ENCODE measurements around the gene ZNRF1. TPM values are rescaled to one million over a fixed set of nuclear protein-coding genes. Genes with fewer than 3 reads are reported as not detected.

ZNRF1 gene
- total RNA-seq, 1 donor from 2014 or later: 10.8 TPM

DNA sequence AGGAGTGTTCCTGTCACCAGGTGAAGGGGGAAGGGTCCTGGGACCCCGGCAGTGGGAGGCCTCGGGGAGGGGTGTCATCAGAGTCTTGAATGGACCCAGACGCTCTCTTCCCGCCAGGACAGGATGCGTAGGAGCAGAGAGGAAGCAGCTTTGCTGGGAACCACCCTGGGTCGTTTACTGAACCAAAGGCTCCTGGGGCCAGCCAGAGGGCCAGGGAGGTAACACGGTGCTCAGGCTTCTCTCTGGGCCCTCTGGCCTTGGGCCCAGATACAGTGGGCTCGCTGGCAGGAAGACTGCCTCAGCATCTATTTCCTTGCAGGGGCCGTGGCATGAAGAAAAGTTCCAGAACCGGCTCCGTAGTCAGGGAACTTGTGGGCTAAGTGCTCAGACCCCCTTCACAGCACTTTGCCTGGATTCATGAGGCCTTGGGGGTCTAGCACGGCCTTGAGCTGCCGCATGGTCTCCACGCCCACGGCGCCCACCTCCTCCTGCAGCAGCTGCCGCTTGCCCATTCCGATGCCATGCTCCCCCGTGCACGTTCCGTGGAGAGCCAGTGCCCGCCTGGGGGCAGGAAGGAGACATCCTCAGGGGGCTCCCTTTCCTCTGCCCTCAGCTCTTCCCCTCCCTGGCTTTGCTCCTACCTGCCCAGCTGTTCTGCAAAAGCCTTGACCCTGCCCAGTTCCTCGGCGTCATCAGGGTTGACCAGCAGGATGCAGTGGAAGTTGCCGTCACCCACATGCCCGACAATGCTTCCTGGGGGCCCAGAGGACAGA is 113.3 kb downstream of the ZNRF1 start:
- TF ChIP-seq CTCF (IDR thresholded peaks at IDR 0.05; ENCODE audit: insufficient read depth, low read length, severe bottlenecking): no peak
- Histone ChIP-seq H3K36me3 (ENCODE audit: control insufficient read depth, insufficient read depth, low read length) (no peaks in the 10 kb centered on the region), H3K4me3 (ENCODE audit: low read depth, low read length) (no peak overlapping the region), H3K27me3 (ENCODE audit: control insufficient read depth, insufficient read depth, low read length) (no peaks in the 10 kb centered on the region)
- DNase-seq (ENCODE audit: low read depth) (no peak), FAIRE-seq (no peak)

DNA sequence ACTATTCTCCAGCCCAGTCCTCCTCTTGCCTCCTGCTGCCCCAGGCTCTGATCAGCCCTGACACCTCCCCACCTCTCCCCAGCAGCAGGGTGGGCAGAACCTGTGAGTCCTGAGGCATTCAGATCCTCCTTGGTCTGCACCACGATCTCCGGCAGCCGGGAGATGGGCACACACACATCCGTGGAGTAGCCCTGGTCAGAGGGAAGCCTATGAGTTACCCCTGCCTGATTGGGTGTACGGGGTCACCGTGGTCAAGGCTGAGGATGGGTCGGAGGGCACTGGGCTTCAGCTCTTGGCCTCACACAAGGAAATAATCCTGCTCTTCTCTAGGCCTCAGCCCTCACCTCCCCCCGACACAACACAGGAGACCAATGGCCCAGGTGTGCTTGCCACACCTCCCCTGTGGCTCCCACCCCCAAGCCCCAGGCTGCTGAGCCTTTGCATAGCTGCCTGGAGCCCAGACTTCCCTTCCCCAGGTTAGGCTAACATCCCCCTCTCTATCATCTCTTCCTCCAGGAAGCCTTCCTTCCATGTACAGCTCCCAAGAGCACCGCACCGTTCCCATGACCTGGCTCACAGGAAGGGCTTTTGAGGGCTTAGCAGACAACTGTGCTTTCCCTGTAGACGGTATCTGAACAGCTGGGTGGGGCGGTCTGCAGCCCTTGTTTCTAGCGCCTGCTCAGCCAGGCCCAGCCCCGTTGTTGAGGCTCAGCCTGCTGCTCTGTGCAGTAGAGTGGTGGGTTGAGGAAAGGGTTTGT is 114.1 kb downstream of the ZNRF1 start:
- no peaks in the 10 kb centered on the region for H3K36me3 ChIP-seq (ENCODE audit: control insufficient read depth, insufficient read depth, low read length)
- TF ChIP-seq CTCF (IDR thresholded peaks at IDR 0.05; ENCODE audit: insufficient read depth, low read length, severe bottlenecking): no peak
- no peak for FAIRE-seq
- no peak for DNase-seq (ENCODE audit: low read depth)
- H3K4me3 ChIP-seq (ENCODE audit: low read depth, low read length): no peak overlapping the region
- no peaks in the 10 kb centered on the region for H3K27me3 ChIP-seq (ENCODE audit: control insufficient read depth, insufficient read depth, low read length)

DNA sequence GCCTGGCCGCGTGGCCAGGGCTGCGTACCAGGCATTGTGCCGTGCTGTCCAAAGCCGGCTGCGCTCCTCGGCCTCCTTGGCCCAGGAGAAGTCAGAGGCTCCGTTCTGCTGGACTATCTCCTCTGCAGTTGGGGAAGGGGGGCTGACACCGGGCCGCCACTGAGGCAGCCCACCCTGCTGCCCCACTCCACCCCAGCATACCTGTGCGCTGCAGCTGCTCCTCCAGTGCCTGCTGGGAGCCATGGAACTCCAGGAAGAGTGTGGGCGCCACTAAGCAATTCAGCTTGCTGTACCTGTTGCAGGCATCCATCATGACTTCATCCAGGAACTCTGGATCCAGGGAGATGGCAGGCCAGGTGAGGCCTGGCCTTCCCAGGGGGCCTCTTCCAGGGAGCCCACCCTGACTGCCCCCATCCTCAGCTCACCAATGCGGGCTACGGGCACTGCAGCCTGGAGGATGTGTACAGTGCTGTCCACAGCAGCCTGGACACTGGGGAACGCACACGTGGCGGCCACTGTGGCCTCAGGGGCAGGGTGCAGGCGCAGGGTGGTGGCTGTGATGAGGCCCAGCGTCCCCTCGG is 114.8 kb downstream of the ZNRF1 start:
- TF ChIP-seq CTCF (IDR thresholded peaks at IDR 0.05; ENCODE audit: insufficient read depth, low read length, severe bottlenecking): no peak
- no peaks in the 10 kb centered on the region for H3K27me3 ChIP-seq (ENCODE audit: control insufficient read depth, insufficient read depth, low read length)
- H3K4me3 ChIP-seq (ENCODE audit: low read depth, low read length): no peak overlapping the region
- no peak for FAIRE-seq
- no peak for DNase-seq (ENCODE audit: low read depth)
- H3K36me3 ChIP-seq (ENCODE audit: control insufficient read depth, insufficient read depth, low read length): no peaks in the 10 kb centered on the region

DNA sequence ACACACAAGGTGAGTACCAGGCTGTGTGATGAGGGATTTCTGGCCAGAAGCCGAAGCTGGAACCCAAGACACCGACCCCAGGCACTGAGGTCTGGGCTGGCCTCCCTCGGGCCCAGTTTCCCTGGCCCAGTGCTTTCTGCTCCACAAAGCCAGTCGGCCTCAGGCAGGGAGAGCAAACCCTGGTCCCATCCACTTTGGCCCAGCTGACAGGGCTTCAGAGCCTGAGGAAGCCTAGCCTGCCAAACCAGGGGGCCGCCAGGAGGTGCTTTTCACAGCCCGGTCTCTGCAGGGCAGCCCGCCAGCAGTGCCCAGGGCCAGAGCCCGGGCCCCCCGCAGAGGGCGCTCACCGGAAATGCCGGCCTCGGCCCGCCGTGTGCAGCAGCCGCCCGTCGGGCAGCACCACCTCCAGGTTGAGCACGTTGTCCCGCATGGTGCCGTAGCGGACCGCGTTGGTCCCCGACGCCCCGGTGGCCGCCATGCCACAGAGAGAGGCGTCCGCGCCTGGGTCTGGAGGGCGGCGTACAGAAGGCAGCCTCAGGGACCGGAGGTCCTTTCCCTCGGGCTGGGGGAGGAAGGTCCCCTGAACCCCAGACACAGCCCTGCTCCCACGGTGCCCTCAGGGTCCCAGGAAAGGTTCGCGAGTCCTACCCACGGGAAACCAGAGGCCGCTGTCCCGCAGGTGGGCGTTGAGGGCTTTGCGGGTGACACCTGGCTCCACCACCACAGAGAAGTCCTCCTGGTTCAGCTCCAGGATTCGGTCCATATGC is 115.5 kb downstream of the ZNRF1 start:
- Histone ChIP-seq H3K27me3 (ENCODE audit: control insufficient read depth, insufficient read depth, low read length) (no peaks in the 10 kb centered on the region), H3K36me3 (ENCODE audit: control insufficient read depth, insufficient read depth, low read length) (no peaks in the 10 kb centered on the region), H3K4me3 (ENCODE audit: low read depth, low read length) (no peak overlapping the region)
- TF ChIP-seq CTCF (IDR thresholded peaks at IDR 0.05; ENCODE audit: insufficient read depth, low read length, severe bottlenecking): no peak
- DNase-seq (ENCODE audit: low read depth) (no peak), FAIRE-seq (no peak)

- FAIRE-seq: no peak
- Histone ChIP-seq H3K36me3 (ENCODE audit: control insufficient read depth, insufficient read depth, low read length) (no peaks in the 10 kb centered on the region), H3K4me3 (ENCODE audit: low read depth, low read length) (no peak overlapping the region), H3K27me3 (ENCODE audit: control insufficient read depth, insufficient read depth, low read length) (no peaks in the 10 kb centered on the region)
- no peak for TF ChIP-seq CTCF (IDR thresholded peaks at IDR 0.05; ENCODE audit: insufficient read depth, low read length, severe bottlenecking)
- no peak for DNase-seq (ENCODE audit: low read depth)
Measured at GRCh38 chr16:75114946-75115825, 116.4 kb downstream of the ZNRF1 start.

All from bronchial epithelial cell (primary cell).